ENCODE measurements around the gene AQP5.

The AQP5 gene

GRCh38 chr12:49932533-49933130 lies 29.0 kb upstream of the AQP5 start:
- H3K4me3 ChIP-seq (ENCODE audit: low read length) = no peak overlapping the region
- H3K4me1 ChIP-seq (ENCODE audit: control insufficient read depth, insufficient read depth, low read length) = no peaks in the 10 kb centered on the region
- H3K27me3 ChIP-seq (ENCODE audit: control insufficient read depth, insufficient read depth, low read length) = no peaks in the 10 kb centered on the region
- H3K36me3 ChIP-seq (ENCODE audit: control insufficient read depth, insufficient read depth, low read length) = no peaks in the 10 kb centered on the region
- WGBS (ENCODE audit: insufficient coverage, insufficient read length) = no CpG with 5 or more reads among the region's 8 CpGs
- H3K27ac ChIP-seq (ENCODE audit: low read length) = no peak overlapping the region
- DNase-seq (ENCODE audit: low read depth, low spot score) = no peak
- H3K9me3 ChIP-seq (ENCODE audit: control insufficient read depth, insufficient read depth, low read length) = no peaks in the 10 kb centered on the region

GRCh38 chr12:49933796-49934195 lies 27.9 kb upstream of the AQP5 start:
- H3K27ac ChIP-seq (ENCODE audit: low read length) = no peak overlapping the region
- WGBS (ENCODE audit: insufficient coverage, insufficient read length) = no CpG with 5 or more reads among the region's 5 CpGs
- H3K36me3 ChIP-seq (ENCODE audit: control insufficient read depth, insufficient read depth, low read length) = no peaks in the 10 kb centered on the region
- H3K4me1 ChIP-seq (ENCODE audit: control insufficient read depth, insufficient read depth, low read length) = no peaks in the 10 kb centered on the region
- H3K9me3 ChIP-seq (ENCODE audit: control insufficient read depth, insufficient read depth, low read length) = no peaks in the 10 kb centered on the region
- H3K27me3 ChIP-seq (ENCODE audit: control insufficient read depth, insufficient read depth, low read length) = no peaks in the 10 kb centered on the region
- no peak for DNase-seq (ENCODE audit: low read depth, low spot score)
- no peak overlapping the region for H3K4me3 ChIP-seq (ENCODE audit: low read length)

- no peak overlapping the region for H3K27ac ChIP-seq (ENCODE audit: low read length)
- H3K27me3 ChIP-seq (ENCODE audit: control insufficient read depth, insufficient read depth, low read length) = no peaks in the 10 kb centered on the region
- no CpG with 5 or more reads among the region's 3 CpGs for WGBS (ENCODE audit: insufficient coverage, insufficient read length)
- no peak for DNase-seq (ENCODE audit: low read depth, low spot score)
- H3K4me3 ChIP-seq (ENCODE audit: low read length) = no peak overlapping the region
- H3K4me1 ChIP-seq (ENCODE audit: control insufficient read depth, insufficient read depth, low read length) = no peaks in the 10 kb centered on the region
- H3K9me3 ChIP-seq (ENCODE audit: control insufficient read depth, insufficient read depth, low read length) = no peaks in the 10 kb centered on the region
- no peaks in the 10 kb centered on the region for H3K36me3 ChIP-seq (ENCODE audit: control insufficient read depth, insufficient read depth, low read length)
Measured at GRCh38 chr12:49934505-49934904, 27.2 kb upstream of the AQP5 start.

GRCh38 chr12:49936925-49937324 lies 24.7 kb upstream of the AQP5 start:
- no peaks in the 10 kb centered on the region for H3K27me3 ChIP-seq (ENCODE audit: control insufficient read depth, insufficient read depth, low read length)
- H3K27ac ChIP-seq (ENCODE audit: low read length) = no peak overlapping the region
- no peak overlapping the region for H3K4me3 ChIP-seq (ENCODE audit: low read length)
- H3K36me3 ChIP-seq (ENCODE audit: control insufficient read depth, insufficient read depth, low read length) = no peaks in the 10 kb centered on the region
- H3K4me1 ChIP-seq (ENCODE audit: control insufficient read depth, insufficient read depth, low read length) = no peaks in the 10 kb centered on the region
- no CpG with 5 or more reads among the region's 3 CpGs for WGBS (ENCODE audit: insufficient coverage, insufficient read length)
- H3K9me3 ChIP-seq (ENCODE audit: control insufficient read depth, insufficient read depth, low read length) = no peaks in the 10 kb centered on the region
- no peak for DNase-seq (ENCODE audit: low read depth, low spot score)

GRCh38 chr12:49937639-49938300 lies 23.9 kb upstream of the AQP5 start:
- WGBS (ENCODE audit: insufficient coverage, insufficient read length) = no CpG with 5 or more reads among the region's 8 CpGs
- H3K36me3 ChIP-seq (ENCODE audit: control insufficient read depth, insufficient read depth, low read length) = no peaks in the 10 kb centered on the region
- H3K27me3 ChIP-seq (ENCODE audit: control insufficient read depth, insufficient read depth, low read length) = no peaks in the 10 kb centered on the region
- no peak overlapping the region for H3K27ac ChIP-seq (ENCODE audit: low read length)
- H3K4me1 ChIP-seq (ENCODE audit: control insufficient read depth, insufficient read depth, low read length) = no peaks in the 10 kb centered on the region
- H3K9me3 ChIP-seq (ENCODE audit: control insufficient read depth, insufficient read depth, low read length) = no peaks in the 10 kb centered on the region
- no peak overlapping the region for H3K4me3 ChIP-seq (ENCODE audit: low read length)
- DNase-seq (ENCODE audit: low read depth, low spot score) = no peak

- Histone ChIP-seq H3K36me3 (ENCODE audit: control insufficient read depth, insufficient read depth, low read length) (no peaks in the 10 kb centered on the region), H3K4me3 (ENCODE audit: low read length) (no peak overlapping the region), H3K27me3 (ENCODE audit: control insufficient read depth, insufficient read depth, low read length) (no peaks in the 10 kb centered on the region), H3K4me1 (ENCODE audit: control insufficient read depth, insufficient read depth, low read length) (no peaks in the 10 kb centered on the region), H3K9me3 (ENCODE audit: control insufficient read depth, insufficient read depth, low read length) (no peaks in the 10 kb centered on the region), H3K27ac (ENCODE audit: low read length) (no peak overlapping the region)
- no peak for DNase-seq (ENCODE audit: low read depth, low spot score)
Measured at GRCh38 chr12:49939307-49939706, 22.4 kb upstream of the AQP5 start.

- no peak for DNase-seq (ENCODE audit: low read depth, low spot score)
- H3K4me3 ChIP-seq (ENCODE audit: low read length) = no peak overlapping the region
- H3K4me1 ChIP-seq (ENCODE audit: control insufficient read depth, insufficient read depth, low read length) = no peaks in the 10 kb centered on the region
- H3K36me3 ChIP-seq (ENCODE audit: control insufficient read depth, insufficient read depth, low read length) = no peaks in the 10 kb centered on the region
- H3K27me3 ChIP-seq (ENCODE audit: control insufficient read depth, insufficient read depth, low read length) = no peaks in the 10 kb centered on the region
- H3K9me3 ChIP-seq (ENCODE audit: control insufficient read depth, insufficient read depth, low read length) = no peaks in the 10 kb centered on the region
- no CpG with 5 or more reads among the region's 1 CpG for WGBS (ENCODE audit: insufficient coverage, insufficient read length)
- no peak overlapping the region for H3K27ac ChIP-seq (ENCODE audit: low read length)
Measured at GRCh38 chr12:49939707-49940106, 22.0 kb upstream of the AQP5 start.

GRCh38 chr12:49941556-49942511 lies 19.8 kb upstream of the AQP5 start:
- Histone ChIP-seq H3K4me1 (ENCODE audit: control insufficient read depth, insufficient read depth, low read length) (peaks cover 4% of the 10 kb centered on the region; the same call in 1 of the 2 replicates), H3K9me3 (ENCODE audit: control insufficient read depth, insufficient read depth, low read length) (no peaks in the 10 kb centered on the region), H3K27me3 (ENCODE audit: control insufficient read depth, insufficient read depth, low read length) (no peaks in the 10 kb centered on the region), H3K36me3 (ENCODE audit: control insufficient read depth, insufficient read depth, low read length) (no peaks in the 10 kb centered on the region), H3K4me3 (ENCODE audit: low read length) (no peak overlapping the region), H3K27ac (ENCODE audit: low read length) (no peak overlapping the region)
- DNase-seq (ENCODE audit: low read depth, low spot score) = no peak
- WGBS (ENCODE audit: insufficient coverage, insufficient read length) = no CpG with 5 or more reads among the region's 13 CpGs

GRCh38 chr12:49942512-49942893 lies 19.2 kb upstream of the AQP5 start:
- WGBS (ENCODE audit: insufficient coverage, insufficient read length) = no CpG with 5 or more reads among the region's 3 CpGs
- Histone ChIP-seq H3K27ac (ENCODE audit: low read length) (no peak overlapping the region), H3K9me3 (ENCODE audit: control insufficient read depth, insufficient read depth, low read length) (no peaks in the 10 kb centered on the region), H3K36me3 (ENCODE audit: control insufficient read depth, insufficient read depth, low read length) (no peaks in the 10 kb centered on the region), H3K4me3 (ENCODE audit: low read length) (no peak overlapping the region), H3K4me1 (ENCODE audit: control insufficient read depth, insufficient read depth, low read length) (peaks cover 4% of the 10 kb centered on the region; the same call in 1 of the 2 replicates), H3K27me3 (ENCODE audit: control insufficient read depth, insufficient read depth, low read length) (no peaks in the 10 kb centered on the region)
- no peak for DNase-seq (ENCODE audit: low read depth, low spot score)

GRCh38 chr12:49942921-49943624 lies 18.6 kb upstream of the AQP5 start:
- no peak overlapping the region for H3K4me3 ChIP-seq (ENCODE audit: low read length)
- no CpG with 5 or more reads among the region's 14 CpGs for WGBS (ENCODE audit: insufficient coverage, insufficient read length)
- H3K9me3 ChIP-seq (ENCODE audit: control insufficient read depth, insufficient read depth, low read length) = no peaks in the 10 kb centered on the region
- peaks cover 6% of the 10 kb centered on the region for H3K4me1 ChIP-seq (ENCODE audit: control insufficient read depth, insufficient read depth, low read length)
- DNase-seq (ENCODE audit: low read depth, low spot score) = no peak
- H3K27ac ChIP-seq (ENCODE audit: low read length) = no peak overlapping the region
- no peaks in the 10 kb centered on the region for H3K36me3 ChIP-seq (ENCODE audit: control insufficient read depth, insufficient read depth, low read length)
- H3K27me3 ChIP-seq (ENCODE audit: control insufficient read depth, insufficient read depth, low read length) = no peaks in the 10 kb centered on the region

All from iPS DF 6.9 (cell line).